Trophoblast cell (in vitro differentiated cells and primary cell): Measurements from ENCODE around the gene LCK.

Experiments used
- DNase-seq, 2 donors: peaks; one replicate each; pipeline ENCODE4 v3.0.0-alpha.2; 2016
- H2AFZ ChIP-seq: 2 replicates; pipeline ENCODE4 v1.6.1; 2013; ENCODE audit warnings: low read length, moderate library complexity, mild to moderate bottlenecking; ENCODE audit not compliant: insufficient read depth, poor library complexity
- H2AK5ac ChIP-seq: 2 replicates; pipeline ENCODE4 v1.6.1; 2013; ENCODE audit warnings: mild to moderate bottlenecking, low read length
- H2BK120ac ChIP-seq: 2 replicates; pipeline ENCODE4 v1.6.1; 2013; ENCODE audit warnings: low read length, mild to moderate bottlenecking, moderate library complexity; ENCODE audit not compliant: insufficient read depth, poor library complexity
- H2BK12ac ChIP-seq: 2 replicates; pipeline ENCODE4 v1.6.1; 2013; ENCODE audit warnings: mild to moderate bottlenecking, low read length, moderate library complexity
- H2BK5ac ChIP-seq: 2 replicates; pipeline ENCODE4 v1.6.1; 2013; ENCODE audit warnings: low read length, low read depth, moderate library complexity, mild to moderate bottlenecking; ENCODE audit not compliant: poor library complexity
- H3K14ac ChIP-seq: 2 replicates; pipeline ENCODE4 v1.6.1; 2013; ENCODE audit warnings: mild to moderate bottlenecking, low read length
- H3K18ac ChIP-seq: 2 replicates; pipeline ENCODE4 v1.6.1; 2013; ENCODE audit warnings: mild to moderate bottlenecking, low read length
- H3K23ac ChIP-seq: 2 replicates; pipeline ENCODE4 v1.6.1; 2013; ENCODE audit warnings: low read length
- H3K27ac ChIP-seq: 2 replicates; pipeline ENCODE4 v1.5.1; 2013; ENCODE audit warnings: low read depth, mild to moderate bottlenecking, inconsistent platforms, low read length, moderate library complexity
- H3K27me3 ChIP-seq: 2 replicates; pipeline ENCODE4 v1.6.1; 2013; ENCODE audit warnings: inconsistent platforms, mild to moderate bottlenecking, low read length, moderate library complexity; ENCODE audit not compliant: insufficient read depth
- H3K36me3 ChIP-seq, 2 experiments: 1 replicate in 1 of 2; 2 replicates in 1 of 2; pipeline ENCODE4 v1.6.1; 2013; ENCODE audit warnings: low read length in 2 of 2, mild to moderate bottlenecking in 2 of 2, moderate library complexity in 1 of 2; ENCODE audit not compliant: insufficient read depth in 2 of 2, control insufficient read depth in 1 of 2
- H3K4ac ChIP-seq: 2 replicates; pipeline ENCODE4 v1.6.1; 2013; ENCODE audit warnings: low read depth, mild to moderate bottlenecking, low read length, moderate library complexity
- H3K4me1 ChIP-seq, 2 experiments: 1 replicate in 1 of 2; 2 replicates in 1 of 2; pipeline ENCODE4 v1.6.1; 2013; ENCODE audit warnings: low read length in 2 of 2, mild to moderate bottlenecking in 2 of 2, moderate library complexity in 1 of 2; ENCODE audit not compliant: insufficient read depth in 2 of 2, control insufficient read depth in 1 of 2
- H3K4me2 ChIP-seq: 2 replicates; pipeline ENCODE4 v1.6.1; 2013; ENCODE audit warnings: inconsistent platforms, mild to moderate bottlenecking, low read length, moderate library complexity
- H3K4me3 ChIP-seq: 2 replicates; pipeline ENCODE4 v1.5.1; 2013; ENCODE audit warnings: mild to moderate bottlenecking, low read depth, low read length, inconsistent platforms
- H3K79me1 ChIP-seq: one replicate; pipeline ENCODE4 v1.6.1; 2013; ENCODE audit warnings: low read length
- H3K79me2 ChIP-seq: 2 replicates; pipeline ENCODE4 v1.6.1; 2013; ENCODE audit warnings: low read length, mild to moderate bottlenecking; ENCODE audit not compliant: control insufficient read depth, insufficient read depth, poor library complexity
- H3K9ac ChIP-seq: 2 replicates; pipeline ENCODE4 v1.6.1; 2013; ENCODE audit warnings: mild to moderate bottlenecking, low read length
- H3K9me3 ChIP-seq: 2 replicates; pipeline ENCODE4 v1.6.1; 2013; ENCODE audit warnings: low read depth, mild to moderate bottlenecking, control low read depth, inconsistent platforms, low read length; ENCODE audit not compliant: insufficient read depth
- H4K12ac ChIP-seq: 2 replicates; pipeline ENCODE4 v1.6.1; 2013; ENCODE audit warnings: low read depth, mild to moderate bottlenecking, low read length, moderate library complexity
- H4K8ac ChIP-seq: 2 replicates; pipeline ENCODE4 v1.6.1; 2013; ENCODE audit warnings: low read depth, mild to moderate bottlenecking, low read length, moderate library complexity
- H4K91ac ChIP-seq: one replicate; pipeline ENCODE4 v1.6.1; 2013; ENCODE audit warnings: low read depth, mild to moderate bottlenecking, low read length, moderate library complexity
- whole genome bisulfite sequencing: extraction: QIAGEN DNeasy Blood & Tissue Kit; methylation state at CpG from one replicate; pipeline ENCODE4 v1.1.7; 2013; ENCODE audit warnings: missing lambda C conversion rate; ENCODE audit not compliant: insufficient read length, insufficient coverage; ENCODE audit errors: extremely low coverage; 5-methylcytosine and 5-hydroxymethylcytosine counted together

The LCK gene

GRCh38 chr1:32241001-32241763 lies 9.9 kb upstream of the LCK start:
- Histone ChIP-seq H2BK12ac (no peak overlapping the region), H3K79me2 (no peaks in the 10 kb centered on the region), H2BK120ac (no peak overlapping the region), H3K14ac (peak overlapping the region; percentile 40), H3K27me3 (no peaks in the 10 kb centered on the region), H3K4me2 (peak overlapping the region; percentile 99), H3K4me1 (peaks cover 2 to 15% of the 10 kb centered on the region in 2 experiments), H4K12ac (no peak overlapping the region), H3K18ac (peak overlapping the region; percentile 13), H3K36me3 (no peaks in the 10 kb centered on the region), H2AFZ (no peak overlapping the region), H3K9me3 (no peaks in the 10 kb centered on the region), H3K4me3 (peak overlapping the region; percentile 77), H3K79me1 (no peaks in the 10 kb centered on the region), H3K27ac (no peak overlapping the region), H4K91ac (no peak overlapping the region), H2BK5ac (no peak overlapping the region), H3K9ac (no peak overlapping the region), H3K4ac (no peak overlapping the region), H2AK5ac (no peak overlapping the region), H4K8ac (peak overlapping the region; percentile 34), H3K23ac (no peak overlapping the region)
- peak; percentile 97 to 98 for DNase-seq
- WGBS: no CpG with 5 or more reads among the region's 55 CpGs

GRCh38 chr1:32242341-32242851 lies 8.7 kb upstream of the LCK start:
- H3K36me3 ChIP-seq: no peaks in the 10 kb centered on the region
- H4K8ac ChIP-seq: no peak overlapping the region
- H4K91ac ChIP-seq: no peak overlapping the region
- H3K4ac ChIP-seq: no peak overlapping the region
- H2AFZ ChIP-seq: no peak overlapping the region
- no peak overlapping the region for H3K27ac ChIP-seq
- H3K23ac ChIP-seq: no peak overlapping the region
- H3K4me1 ChIP-seq: peaks cover 2 to 15% of the 10 kb centered on the region in 2 experiments
- no peaks in the 10 kb centered on the region for H3K79me1 ChIP-seq
- no peak overlapping the region for H2BK120ac ChIP-seq
- no peak overlapping the region for H2AK5ac ChIP-seq
- H3K9me3 ChIP-seq: no peaks in the 10 kb centered on the region
- H3K4me2 ChIP-seq: peak overlapping the region; percentile 19
- H2BK12ac ChIP-seq: no peak overlapping the region
- no peak overlapping the region for H3K14ac ChIP-seq
- H4K12ac ChIP-seq: no peak overlapping the region
- no CpG with 5 or more reads among the region's 7 CpGs for WGBS
- H3K18ac ChIP-seq: no peak overlapping the region
- no peak overlapping the region for H3K4me3 ChIP-seq
- no peak overlapping the region for H3K9ac ChIP-seq
- H3K27me3 ChIP-seq: no peaks in the 10 kb centered on the region
- no peak overlapping the region for H2BK5ac ChIP-seq
- H3K79me2 ChIP-seq: no peaks in the 10 kb centered on the region
- DNase-seq: peak in 1 of 2 donors; percentile 32

DNA sequence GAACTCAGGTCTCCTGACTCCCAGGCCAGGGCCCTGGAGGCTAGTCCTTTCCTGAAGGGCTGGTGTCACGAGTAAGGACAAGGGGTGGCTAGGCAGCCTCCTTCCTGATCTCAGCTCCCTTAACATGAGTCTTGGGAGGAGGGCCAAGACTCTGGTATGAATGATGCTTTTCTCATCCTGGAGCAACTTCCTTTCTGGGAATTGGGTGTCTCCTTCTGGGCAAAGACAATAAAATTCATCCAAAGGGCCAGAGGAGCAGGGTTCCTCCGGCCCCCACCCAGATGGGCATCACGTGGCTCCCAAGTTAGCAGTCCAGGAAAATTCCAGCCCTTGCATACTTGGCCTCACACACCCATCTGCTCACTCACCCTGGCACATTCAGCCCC lies 4.2 kb upstream of the LCK start, which contains the start of gene FAM167B:
Gene FAM167B, plus strand, starts transcription at position 335 of the 386 bp plus-strand sequence. CDS start 200 bp downstream, outside the sequence.
- H3K9ac ChIP-seq: no peak within 1 kb of the TSS
- peak within 1 kb of the TSS; percentile 61 for H3K4me2 ChIP-seq
- no peak within 1 kb of the TSS for H3K14ac ChIP-seq
- no peaks in the 10 kb centered on the region for H3K36me3 ChIP-seq
- H3K9me3 ChIP-seq: no peaks in the 10 kb centered on the region
- peaks cover 2 to 5% of the 10 kb centered on the region in 2 experiments for H3K4me1 ChIP-seq
- H2BK120ac ChIP-seq: no peak within 1 kb of the TSS
- H3K79me2 ChIP-seq: no peaks in the 10 kb centered on the region
- no CpG with 5 or more reads among the region's 3 CpGs for WGBS
- no peaks in the 10 kb centered on the region for H3K79me1 ChIP-seq
- DNase-seq: no peak
- no peak within 1 kb of the TSS for H4K8ac ChIP-seq
- H3K4me3 ChIP-seq: no peak within 1 kb of the TSS
- no peak within 1 kb of the TSS for H2AFZ ChIP-seq
- H2BK5ac ChIP-seq: no peak within 1 kb of the TSS
- H3K27me3 ChIP-seq: no peaks in the 10 kb centered on the region
- H3K27ac ChIP-seq: no peak within 1 kb of the TSS
- H4K12ac ChIP-seq: no peak within 1 kb of the TSS
- no peak within 1 kb of the TSS for H2BK12ac ChIP-seq
- H4K91ac ChIP-seq: no peak within 1 kb of the TSS
- no peak within 1 kb of the TSS for H3K18ac ChIP-seq
- no peak within 1 kb of the TSS for H3K23ac ChIP-seq
- H3K4ac ChIP-seq: no peak within 1 kb of the TSS
- H2AK5ac ChIP-seq: no peak within 1 kb of the TSS

GRCh38 chr1:32247452-32247851 lies 3.6 kb upstream of the LCK start:
- no peak overlapping the region for H4K91ac ChIP-seq
- no peak overlapping the region for H2AK5ac ChIP-seq
- H3K9ac ChIP-seq: no peak overlapping the region
- no peak overlapping the region for H2BK5ac ChIP-seq
- H3K27ac ChIP-seq: no peak overlapping the region
- H3K14ac ChIP-seq: no peak overlapping the region
- no peak overlapping the region for H3K18ac ChIP-seq
- H3K4me2 ChIP-seq: no peak overlapping the region
- no peaks in the 10 kb centered on the region for H3K36me3 ChIP-seq
- H3K27me3 ChIP-seq: no peaks in the 10 kb centered on the region
- H3K4ac ChIP-seq: no peak overlapping the region
- no peaks in the 10 kb centered on the region for H3K79me1 ChIP-seq
- no peak overlapping the region for H2BK12ac ChIP-seq
- DNase-seq: no peak
- H4K8ac ChIP-seq: no peak overlapping the region
- WGBS: no CpG with 5 or more reads among the region's 12 CpGs
- no peak overlapping the region for H4K12ac ChIP-seq
- no peak overlapping the region for H2AFZ ChIP-seq
- no peaks in the 10 kb centered on the region for H3K79me2 ChIP-seq
- H2BK120ac ChIP-seq: no peak overlapping the region
- H3K9me3 ChIP-seq: no peaks in the 10 kb centered on the region
- H3K23ac ChIP-seq: no peak overlapping the region
- H3K4me3 ChIP-seq: no peak overlapping the region
- H3K4me1 ChIP-seq: peaks cover 2 to 4% of the 10 kb centered on the region in 2 experiments
